ENCODE measurements around the gene PTGFRN. TPM values are rescaled to one million over a fixed set of nuclear protein-coding genes. Genes with fewer than 3 reads are reported as not detected.

The PTGFRN gene
- total RNA-seq, 8 experiments from 2014 or later, result 30.3 to 246 (median 88.4) TPM

- H3K4me3 ChIP-seq, result no peak overlapping the region
- 37 to 100% (median 76%) methylated on average over 1 to 3 of the region's 3 CpGs for WGBS, 10 experiments
- in situ Hi-C loops (cut with MboI; ENCODE audit: low pct_unique_long_range_greater_than_20kb in 2 of 9, low sequenced_read_pairs in 9 of 9, unreplicated experiment in 9 of 9), result no loop called here
- peaks cover 0 to 2% of the 10 kb centered on the region in 2 donors for H3K4me1 ChIP-seq (replicated peaks in 1 of 2)
- H3K27ac ChIP-seq, result no peak overlapping the region
- ATAC-seq (replicated peaks in 6 of 8), result no peak
Measured at GRCh38 chr1:117010310-117010969, 100.7 kb downstream of the PTGFRN start.

- in situ Hi-C loops (cut with MboI; ENCODE audit: low pct_unique_long_range_greater_than_20kb in 2 of 9, low sequenced_read_pairs in 9 of 9, unreplicated experiment in 9 of 9), result no loop called here
- 80 to 100% (median 100%) methylated on average over 1 to 3 of the region's 3 CpGs; no CpG with 5 or more reads in 1 of the 10 experiments for WGBS, 10 experiments
- peaks cover 0 to 2% of the 10 kb centered on the region in 2 donors for H3K4me1 ChIP-seq (replicated peaks in 1 of 2)
- no peak overlapping the region for H3K27ac ChIP-seq
- no peak for ATAC-seq (replicated peaks in 6 of 8)
- H3K4me3 ChIP-seq, result no peak overlapping the region
Measured at GRCh38 chr1:117011334-117011733, 101.6 kb downstream of the PTGFRN start.

GRCh38 chr1:117013309-117013858 is 103.7 kb downstream of the PTGFRN start:
- whole genome bisulfite sequencing, 10 experiments, result 83 to 100% (median 100%) methylated on average over 1 to 4 of the region's 5 CpGs; no CpG with 5 or more reads in 5 of the 10 experiments
- peak in 1 of 8 experiments; percentile 82 for ATAC-seq (replicated peaks in 6 of 8)
- Histone ChIP-seq H3K4me3 (no peak overlapping the region), H3K27ac (no peak overlapping the region), H3K4me1 (replicated peaks in 1 of 2) (peaks cover 0 to 2% of the 10 kb centered on the region in 2 donors)
- in situ Hi-C loops (cut with MboI; ENCODE audit: low pct_unique_long_range_greater_than_20kb in 2 of 9, low sequenced_read_pairs in 9 of 9, unreplicated experiment in 9 of 9), result no loop called here

GRCh38 chr1:117014209-117014608 is 104.5 kb downstream of the PTGFRN start:
- in situ Hi-C loops (cut with MboI; ENCODE audit: low pct_unique_long_range_greater_than_20kb in 2 of 9, low sequenced_read_pairs in 9 of 9, unreplicated experiment in 9 of 9), result no loop called here
- 20 to 100% (median 93%) methylated on average over 1 to 5 of the region's 5 CpGs for WGBS, 10 experiments
- Histone ChIP-seq H3K27ac (no peak overlapping the region), H3K4me1 (replicated peaks in 1 of 2) (no peaks in the 10 kb centered on the region), H3K4me3 (no peak overlapping the region)
- peak in 1 of 8 experiments; percentile 23 for ATAC-seq (replicated peaks in 6 of 8)

- 6 to 100% (median 85%) methylated on average over 2 to 3 of the region's 3 CpGs; no CpG with 5 or more reads in 2 of the 10 experiments for WGBS, 10 experiments
- peak in 4 of 8 experiments; percentile 26 to 93 (median 82) for ATAC-seq (replicated peaks in 6 of 8)
- in situ Hi-C loops (cut with MboI; ENCODE audit: low pct_unique_long_range_greater_than_20kb in 2 of 9, low sequenced_read_pairs in 9 of 9, unreplicated experiment in 9 of 9), result no loop called here
- Histone ChIP-seq H3K4me1 (replicated peaks in 1 of 2) (no peaks in the 10 kb centered on the region), H3K27ac (no peak overlapping the region), H3K4me3 (no peak overlapping the region)
Measured at GRCh38 chr1:117015724-117016123, 106.0 kb downstream of the PTGFRN start.

- no peak for ATAC-seq (replicated peaks in 6 of 8)
- in situ Hi-C loops (cut with MboI; ENCODE audit: low pct_unique_long_range_greater_than_20kb in 2 of 9, low sequenced_read_pairs in 9 of 9, unreplicated experiment in 9 of 9), result no loop called here
- 8 to 100% (median 96%) methylated on average over 1 to 4 of the region's 4 CpGs; no CpG with 5 or more reads in 5 of the 10 experiments for WGBS, 10 experiments
- Histone ChIP-seq H3K4me1 (replicated peaks in 1 of 2) (no peaks in the 10 kb centered on the region), H3K27ac (no peak overlapping the region), H3K4me3 (no peak overlapping the region)
Measured at GRCh38 chr1:117017062-117017461, 107.3 kb downstream of the PTGFRN start.

- Histone ChIP-seq H3K4me1 (replicated peaks in 1 of 2) (no peaks in the 10 kb centered on the region), H3K27ac (no peak overlapping the region), H3K4me3 (no peak overlapping the region)
- 7 to 100% (median 39%) methylated on average over 1 to 3 of the region's 3 CpGs; no CpG with 5 or more reads in 3 of the 10 experiments for whole genome bisulfite sequencing, 10 experiments
- peak in 2 of 8 experiments; percentile 30 to 61 for ATAC-seq (replicated peaks in 6 of 8)
- in situ Hi-C loops (cut with MboI; ENCODE audit: low pct_unique_long_range_greater_than_20kb in 2 of 9, low sequenced_read_pairs in 9 of 9, unreplicated experiment in 9 of 9), result no loop called here
Measured at GRCh38 chr1:117017648-117018047, 107.9 kb downstream of the PTGFRN start.

- in situ Hi-C loops (cut with MboI; ENCODE audit: low pct_unique_long_range_greater_than_20kb in 2 of 9, low sequenced_read_pairs in 9 of 9, unreplicated experiment in 9 of 9), result no loop called here
- no peaks in the 10 kb centered on the region for H3K4me1 ChIP-seq (replicated peaks in 1 of 2)
- no peak overlapping the region for H3K27ac ChIP-seq
- no peak overlapping the region for H3K4me3 ChIP-seq
- 29 to 71% (median 56%) methylated on average over 1 of the region's 1 CpG; no CpG with 5 or more reads in 5 of the 10 experiments for WGBS, 10 experiments
- no peak for ATAC-seq (replicated peaks in 6 of 8)
Measured at GRCh38 chr1:117020526-117021156, 110.9 kb downstream of the PTGFRN start.

GRCh38 chr1:117022114-117022513 is 112.4 kb downstream of the PTGFRN start:
- H3K4me3 ChIP-seq, result no peak overlapping the region
- H3K27ac ChIP-seq, result no peak overlapping the region
- H3K4me1 ChIP-seq (replicated peaks in 1 of 2), result no peaks in the 10 kb centered on the region
- in situ Hi-C loops (cut with MboI; ENCODE audit: low pct_unique_long_range_greater_than_20kb in 2 of 9, low sequenced_read_pairs in 9 of 9, unreplicated experiment in 9 of 9), result no loop called here
- no peak for ATAC-seq (replicated peaks in 6 of 8)
- WGBS, 10 experiments, result 40 to 100% (median 78%) methylated on average over 1 to 3 of the region's 3 CpGs; no CpG with 5 or more reads in 3 of the 10 experiments

GRCh38 chr1:117025568-117025967 is 115.9 kb downstream of the PTGFRN start:
- in situ Hi-C loops (cut with MboI; ENCODE audit: low pct_unique_long_range_greater_than_20kb in 2 of 9, low sequenced_read_pairs in 9 of 9, unreplicated experiment in 9 of 9), result loop anchor here in 3 of 9 experiments (25.0 kb wide), 2 partner anchors 288 to 438 kb away; no protein-coding TSS in a partner anchor
- Histone ChIP-seq H3K4me3 (no peak overlapping the region), H3K27ac (no peak overlapping the region), H3K4me1 (replicated peaks in 1 of 2) (no peaks in the 10 kb centered on the region)
- no peak for ATAC-seq (replicated peaks in 6 of 8)
- WGBS, 10 experiments, result 60 to 98% (median 96%) methylated on average over 1 to 7 of the region's 7 CpGs; no CpG with 5 or more reads in 4 of the 10 experiments

GRCh38 chr1:117026361-117026760 is 116.6 kb downstream of the PTGFRN start:
- Histone ChIP-seq H3K4me3 (no peak overlapping the region), H3K27ac (no peak overlapping the region), H3K4me1 (replicated peaks in 1 of 2) (no peaks in the 10 kb centered on the region)
- in situ Hi-C loops (cut with MboI; ENCODE audit: low pct_unique_long_range_greater_than_20kb in 2 of 9, low sequenced_read_pairs in 9 of 9, unreplicated experiment in 9 of 9), result loop anchor here in 3 of 9 experiments (25.0 kb wide), 2 partner anchors 289 to 439 kb away; no protein-coding TSS in a partner anchor
- ATAC-seq (replicated peaks in 6 of 8), result no peak
- 58 to 100% (median 95%) methylated on average over 1 to 6 of the region's 6 CpGs for WGBS, 10 experiments

GRCh38 chr1:117029685-117030084 is 120.0 kb downstream of the PTGFRN start:
- Histone ChIP-seq H3K4me1 (replicated peaks in 1 of 2) (peaks cover 15 to 17% of the 10 kb centered on the region in 2 donors), H3K4me3 (no peak overlapping the region), H3K27ac (no peak overlapping the region)
- in situ Hi-C loops (cut with MboI; ENCODE audit: low pct_unique_long_range_greater_than_20kb in 2 of 9, low sequenced_read_pairs in 9 of 9, unreplicated experiment in 9 of 9), result loop anchor here in 3 of 9 experiments (25.0 kb wide), 2 partner anchors 292 to 442 kb away; no protein-coding TSS in a partner anchor
- no peak for ATAC-seq (replicated peaks in 6 of 8)
- WGBS, 10 experiments, result 80 to 100% (median 91%) methylated on average over 1 of the region's 1 CpG; no CpG with 5 or more reads in 3 of the 10 experiments

All from motor neuron (in vitro differentiated cells).